SK-N-DZ (cell line): Measurements from ENCODE around the gene LIG3.
"Not testable (repeated sequence)": the region's sequence is repeated elsewhere in the genome, so short reads cannot be mapped to it uniquely, and the experiment has no call there.

Experiments
- DNase-seq: peaks from one replicate; pipeline ENCODE4 v3.0.0-alpha.2; 2015; ENCODE audit warnings: low spot score

The LIG3 gene

DNA sequence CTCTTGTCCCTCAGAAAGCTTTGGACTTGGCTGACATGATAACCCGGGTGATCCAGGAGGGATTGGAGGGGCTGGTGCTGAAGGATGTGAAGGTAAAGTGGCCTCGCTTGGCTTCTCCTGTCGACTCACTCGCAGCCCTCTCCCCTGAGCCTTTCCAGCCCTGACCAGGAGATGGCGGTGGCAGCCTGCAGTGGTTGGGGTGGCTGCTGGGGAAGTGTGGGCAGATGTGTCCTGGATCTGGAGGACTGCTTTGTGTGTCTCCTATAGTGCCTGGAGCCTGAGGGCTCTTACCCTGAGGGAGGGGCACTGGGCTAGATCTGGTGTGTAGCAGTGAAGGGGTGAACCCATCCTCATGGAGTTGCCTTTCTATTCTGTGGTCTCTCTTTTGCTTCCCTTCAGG lies 17.9 kb downstream of the LIG3 start:
- DNase-seq = peak; percentile 20

GRCh38 chr17:34999456-34999855 lies 19.1 kb downstream of the LIG3 start:
- no peak for DNase-seq

- DNase-seq = not testable (repeated sequence)
Measured at GRCh38 chr17:35000965-35001364, 20.7 kb downstream of the LIG3 start.

DNA sequence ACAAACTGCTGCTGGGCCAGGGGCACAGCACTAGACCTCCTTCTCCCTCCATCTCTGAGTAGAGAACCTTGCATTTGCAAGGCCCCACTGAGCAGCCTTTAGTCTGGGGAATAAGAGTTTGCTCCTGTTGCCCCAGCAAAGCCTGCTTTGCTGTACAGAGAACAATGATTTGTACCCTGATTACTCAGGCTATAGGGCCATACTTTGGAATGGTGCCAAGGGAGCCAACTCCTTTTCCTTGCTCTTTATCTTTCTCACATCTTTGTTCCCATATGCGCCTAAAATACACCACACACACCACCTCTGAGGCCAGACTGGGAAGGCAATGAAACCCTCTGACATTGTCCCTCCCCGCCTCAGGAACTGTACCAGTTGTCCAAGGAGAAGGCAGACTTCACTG lies 21.2 kb downstream of the LIG3 start:
- DNase-seq = no peak

DNA sequence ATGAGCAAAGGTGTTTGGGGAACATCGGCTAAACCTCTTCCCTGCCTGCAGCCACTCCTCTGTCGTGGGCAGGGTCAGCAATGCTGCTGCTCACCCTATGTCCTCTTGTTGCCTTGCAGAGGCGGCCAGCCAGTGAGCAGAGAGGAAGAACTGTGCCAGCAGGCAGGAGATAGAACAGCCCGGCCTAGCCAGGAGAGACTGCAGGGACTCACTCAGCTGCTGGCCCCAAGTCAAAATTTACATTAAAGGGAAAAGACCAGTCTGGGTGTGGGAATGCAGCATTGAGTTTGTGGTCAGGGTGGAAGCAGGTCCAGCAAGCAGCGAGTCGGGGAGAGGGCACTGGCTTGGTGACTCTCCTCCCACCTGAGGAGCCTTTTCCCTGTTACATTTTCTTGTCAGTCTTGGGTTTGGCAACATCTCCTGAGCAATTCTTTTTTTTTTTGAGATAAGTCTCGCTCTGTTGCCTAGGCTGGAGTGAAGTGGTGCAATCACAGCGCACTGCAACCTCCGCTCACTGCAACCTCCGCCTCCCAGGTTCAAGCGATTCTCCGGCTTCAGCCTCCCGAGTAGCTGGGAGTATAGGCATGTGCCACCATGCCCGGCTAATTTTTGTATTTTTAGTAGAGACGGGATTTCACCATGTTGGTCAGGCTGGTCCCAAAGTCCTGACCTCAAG lies 22.7 kb downstream of the LIG3 start:
- no peak for DNase-seq

- no peak for DNase-seq
Measured at GRCh38 chr17:35003778-35004177, 23.5 kb downstream of the LIG3 start.

GRCh38 chr17:35006345-35006744 lies 26.0 kb downstream of the LIG3 start:
- no peak for DNase-seq

GRCh38 chr17:35006961-35007360 lies 26.6 kb downstream of the LIG3 start:
- no peak for DNase-seq

- DNase-seq = no peak
Measured at GRCh38 chr17:35010093-35010492, 29.8 kb downstream of the LIG3 start.

GRCh38 chr17:35011671-35012216 lies 31.4 kb downstream of the LIG3 start:
- DNase-seq = no peak

DNA sequence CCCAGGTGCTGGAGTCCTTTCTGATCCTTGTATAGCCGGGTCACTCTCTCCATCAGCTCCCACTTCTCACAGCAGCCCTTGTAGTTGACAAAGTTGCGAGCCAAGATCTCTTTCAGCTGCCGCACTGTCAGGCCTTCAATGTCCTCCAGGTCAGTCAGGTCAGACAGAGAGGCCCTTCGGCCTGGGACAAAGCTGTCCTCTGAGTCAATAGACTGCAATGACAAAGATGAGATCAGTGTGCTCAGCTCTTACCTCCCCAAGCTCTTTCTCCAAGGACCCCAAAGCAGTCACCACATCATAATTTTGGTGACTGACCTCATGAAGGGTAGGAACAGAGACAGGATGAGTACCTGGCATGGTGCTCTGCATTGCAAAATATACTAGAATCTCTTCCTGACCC lies 36.1 kb downstream of the LIG3 start:
- no peak for DNase-seq

GRCh38 chr17:35017021-35017420 lies 36.7 kb downstream of the LIG3 start:
- DNase-seq = no peak

- no peak for DNase-seq
Measured at GRCh38 chr17:35018814-35019213, 38.5 kb downstream of the LIG3 start.

- DNase-seq = no peak
Measured at GRCh38 chr17:35019386-35020179, 39.3 kb downstream of the LIG3 start.

DNA sequence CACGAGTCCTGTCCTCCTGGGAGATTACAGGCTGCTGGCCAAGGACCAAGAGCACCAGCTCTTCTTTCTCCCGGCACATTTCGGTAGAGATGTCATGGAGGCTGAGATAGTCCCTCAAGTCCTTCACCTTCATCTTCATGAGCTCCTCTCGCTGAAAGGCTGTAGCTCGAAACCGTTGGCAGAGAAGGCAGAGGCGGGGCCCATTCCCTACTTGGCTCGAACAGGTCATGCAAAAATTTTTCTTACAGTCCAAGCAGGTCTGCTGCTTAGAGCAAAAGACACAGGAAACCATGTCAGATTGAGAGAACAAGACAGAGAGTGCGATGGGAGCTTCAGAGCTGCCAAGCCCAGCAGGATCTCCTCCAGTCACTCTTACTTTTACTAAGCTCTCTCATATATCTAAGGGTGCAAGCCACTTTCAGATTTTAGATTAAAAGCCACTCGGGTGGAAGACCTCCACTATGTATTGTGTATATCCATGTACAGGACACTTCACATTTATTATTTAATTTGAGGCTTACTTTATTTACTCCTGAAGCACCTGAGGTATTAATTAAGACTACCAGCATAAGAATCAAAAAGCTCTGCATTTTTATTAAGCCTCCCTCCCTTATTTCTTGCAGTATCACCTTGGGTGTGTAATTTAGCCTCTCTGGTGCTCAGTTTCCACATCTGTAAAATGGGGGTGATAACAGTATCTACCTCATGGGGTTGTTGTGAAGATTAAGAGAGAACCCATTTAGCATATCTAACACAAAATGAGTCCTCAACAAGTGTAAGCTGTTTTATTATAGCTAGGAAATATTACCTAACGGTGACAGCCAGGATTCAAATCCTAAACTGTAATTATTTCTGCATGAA lies 41.4 kb downstream of the LIG3 start:
- DNase-seq = no peak

DNA sequence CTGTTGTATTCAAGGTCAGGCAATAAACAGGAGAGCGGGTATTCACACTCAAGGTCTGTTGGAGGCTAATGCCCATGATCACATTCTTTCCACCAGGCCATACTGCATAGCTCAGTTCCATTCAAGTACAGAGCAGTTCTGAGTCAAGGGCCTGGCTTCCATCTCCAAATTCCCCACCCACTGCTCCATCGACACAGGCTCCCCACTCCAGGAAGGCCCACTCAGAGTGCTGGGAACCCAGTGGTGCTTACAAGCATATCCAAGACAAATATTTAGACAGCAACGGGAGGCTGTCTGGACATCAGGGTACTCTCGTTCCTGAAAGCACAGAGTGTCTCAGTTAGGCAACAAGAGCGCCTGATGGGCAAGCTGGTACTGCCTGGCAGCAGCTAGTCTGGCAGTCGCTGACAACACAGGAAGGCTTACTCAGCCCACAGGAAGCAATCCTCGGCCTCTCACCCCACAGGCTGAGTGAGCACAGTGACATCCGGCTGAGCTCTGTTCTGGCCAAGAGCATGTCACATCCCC lies 42.3 kb downstream of the LIG3 start:
- DNase-seq = no peak

DNA sequence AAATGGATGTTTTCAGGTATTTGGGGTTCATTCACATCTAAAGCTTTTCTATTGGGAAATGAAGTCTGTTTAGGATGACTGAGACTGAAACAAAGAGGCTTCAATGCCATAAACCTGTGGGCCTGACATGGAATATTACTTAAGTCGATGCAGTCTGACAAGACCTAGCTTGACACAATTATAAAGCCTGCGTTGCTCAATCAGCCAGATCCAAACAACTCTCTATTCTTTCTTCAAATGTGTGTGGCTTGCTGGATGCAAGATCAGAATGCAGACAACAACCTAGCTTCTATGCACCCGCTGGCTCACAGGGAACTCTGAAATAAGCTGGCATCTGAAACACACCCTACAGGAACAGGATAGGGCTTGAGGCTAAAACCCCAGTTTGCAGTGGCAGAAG lies 43.2 kb downstream of the LIG3 start:
- no peak for DNase-seq

GRCh38 chr17:35025541-35025940 lies 45.2 kb downstream of the LIG3 start:
- no peak for DNase-seq

DNA sequence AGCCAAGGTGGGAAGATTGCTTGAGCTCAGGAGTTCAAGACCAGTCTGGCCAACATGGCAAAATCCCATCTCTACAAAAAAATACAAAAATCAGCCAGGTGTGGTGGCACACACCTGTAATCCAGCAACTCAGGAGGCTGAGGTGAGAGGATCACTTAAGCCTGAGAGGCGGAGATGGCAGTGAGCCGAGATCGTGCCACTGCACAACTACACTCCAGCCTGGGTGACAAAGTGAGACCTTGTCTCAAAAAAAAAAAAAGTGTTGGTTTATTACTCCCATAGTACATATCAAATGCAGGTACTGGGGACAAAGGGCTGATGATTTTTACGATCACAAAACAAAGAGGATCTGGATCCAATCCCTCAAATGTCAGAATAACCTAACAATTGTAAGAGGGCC lies 47.8 kb downstream of the LIG3 start:
- not testable (repeated sequence) for DNase-seq

GRCh38 chr17:35028531-35029262 lies 48.4 kb downstream of the LIG3 start:
- no peak for DNase-seq

GRCh38 chr17:35030780-35031179 lies 50.5 kb downstream of the LIG3 start:
- DNase-seq = no peak
